ENCODE measurements around the gene MRM2.
A peak's percentile ranks its signal among the peaks of the same experiment; 100 is the strongest.

MRM2 gene

GRCh38 chr7:2247141-2247995, 5.4 kb upstream of the MRM2 start:
- no peak overlapping the region for H3K27ac ChIP-seq

GRCh38 chr7:2245883-2246675, 4.1 kb upstream of the MRM2 start:
- no peak for TF ChIP-seq ZFX (IDR thresholded peaks at IDR 0.05; ENCODE audit: borderline replicate concordance)
- no peak for TF ChIP-seq CTCF (IDR thresholded peaks at IDR 0.05)
- no peak overlapping the region for H3K27ac ChIP-seq

More at GRCh38 chr7:2247141-2247995, 5.4 kb upstream of the MRM2 start:
- peak; percentile 94 for TF ChIP-seq CTCF (IDR thresholded peaks at IDR 0.05)
- no peak for TF ChIP-seq ZFX (IDR thresholded peaks at IDR 0.05; ENCODE audit: borderline replicate concordance)

GRCh38 chr7:2244404-2244995, 2.5 kb upstream of the MRM2 start:
- H3K27ac ChIP-seq: no peak overlapping the region
- TF ChIP-seq CTCF (IDR thresholded peaks at IDR 0.05) (no peak), ZFX (IDR thresholded peaks at IDR 0.05; ENCODE audit: borderline replicate concordance) (no peak)

- no peak for TF ChIP-seq ZFX (IDR thresholded peaks at IDR 0.05; ENCODE audit: borderline replicate concordance)
- peak overlapping the region; percentile 77 for H3K27ac ChIP-seq
These were observed 1.5 kb upstream of the MRM2 start for GRCh38 chr7:2243458-2243857.

GRCh38 chr7:2242541-2243429, 780 bp upstream of the MRM2 start:
- peak overlapping the region; percentile 77 for H3K27ac ChIP-seq
- no peak for TF ChIP-seq CTCF (IDR thresholded peaks at IDR 0.05)

- H3K27ac ChIP-seq: no peak overlapping the region
- TF ChIP-seq CTCF (IDR thresholded peaks at IDR 0.05) (no peak), ZFX (IDR thresholded peaks at IDR 0.05; ENCODE audit: borderline replicate concordance) (no peak)
These were observed 2.8 kb downstream of the MRM2 start for GRCh38 chr7:2239242-2239641.

GRCh38 chr7:2237109-2237602, 4.8 kb downstream of the MRM2 start:
- no peak overlapping the region for H3K27ac ChIP-seq
- TF ChIP-seq CTCF (IDR thresholded peaks at IDR 0.05) (no peak), ZFX (IDR thresholded peaks at IDR 0.05; ENCODE audit: borderline replicate concordance) (no peak)
